Spleen (tissue), 7 donors: ENCODE results near the gene BLVRB.

Experiments used
- CTCF ChIP-seq, 11 experiments: fragments of 200-600 bp in 7 of 11; fragments of 450-650 bp in 4 of 11; sonication (generic) in 4 of 11; IDR thresholded peaks in 8 of 11; conservative IDR thresholded peaks in 3 of 11; 1 replicate in 7 of 11; 2 replicates in 4 of 11; pipeline versions ENCODE4 v1.4.0 to v1.8.0; 2016 to 2021; ENCODE audit warnings: antibody characterized with exemption in 11 of 11, inconsistent platforms in 4 of 11, mild to moderate bottlenecking in 1 of 11
- POLR2A ChIP-seq, 3 donors: fragments of 450-650 bp; IDR thresholded peaks; one replicate each; pipeline ENCODE4 v1.5.1; 2017; ENCODE audit warnings: antibody characterized with exemption in 3 of 3, mild to moderate bottlenecking in 1 of 3
- POLR2AphosphoS5 ChIP-seq, 3 donors: sonication (generic); formaldehyde crosslinking; IDR thresholded peaks; one replicate each; pipeline ENCODE4 v1.5.1; 2017; ENCODE audit warnings: antibody characterized with exemption in 3 of 3
- donor health status: DM: no; HTN: no; CAD: no; lungs with moderate emphysema.
- donor health status: DM: no; HTN: no; CAD: no.
- donor health status: DM: no; HTN: no; CAD: no.

DNA sequence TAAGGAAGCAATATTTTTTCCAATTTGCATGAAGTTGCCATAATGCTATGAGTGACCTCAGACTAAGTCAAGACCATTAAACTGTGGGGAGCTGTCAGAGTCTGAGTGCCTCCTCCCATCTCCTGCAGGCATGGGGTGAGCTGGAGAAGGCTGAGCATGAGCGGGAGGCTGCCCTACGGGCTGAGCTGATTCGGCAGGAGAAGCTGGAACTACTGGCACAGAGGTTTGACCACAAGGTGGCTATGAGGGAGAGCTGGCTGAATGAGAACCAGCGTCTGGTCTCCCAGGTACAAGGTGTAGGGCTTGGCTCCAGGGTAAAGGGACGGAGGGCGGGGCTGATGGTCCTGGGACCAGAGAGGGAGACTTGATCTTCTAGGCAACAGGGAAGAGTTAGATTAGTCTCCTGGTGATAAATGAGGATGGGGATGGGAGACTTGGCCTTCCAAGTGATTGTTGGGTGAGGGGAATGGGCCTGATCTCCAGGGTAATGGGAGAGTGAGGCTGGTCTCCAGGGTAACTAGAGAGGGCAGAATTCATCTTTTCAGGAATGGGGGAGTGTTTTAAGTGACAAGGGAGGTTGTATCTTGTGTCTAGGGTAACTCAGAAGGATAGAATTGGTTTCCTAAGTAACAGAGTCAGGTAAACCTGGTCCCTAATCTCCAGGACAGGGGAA, 37.2 kb upstream of the BLVRB start:
- no peak for TF ChIP-seq POLR2A (IDR thresholded peaks at IDR 0.05)
- TF ChIP-seq CTCF (IDR thresholded peaks at IDR 0.05 in 8 of 11, conservative IDR thresholded peaks at IDR 0.05 in 3 of 11): no peak
- TF ChIP-seq POLR2AphosphoS5 (IDR thresholded peaks at IDR 0.05): no peak
